ENCODE results near the gene RBP7. TPM values are rescaled to one million over a fixed set of nuclear protein-coding genes. Genes with fewer than 3 reads are reported as not detected.

The RBP7 gene
- 100 to 1,000 TPM in 3 of 4 donors, 10 to 100 TPM in 1; 96.8 to 404 (median 290) TPM for total RNA-seq

- ATAC-seq (ENCODE audit: low FRiP score) (peak; percentile 72), DNase-seq (ENCODE audit: low spot score) (no peak)
These were observed at the start of gene RBP7 for GRCh38 chr1:9996624-9997582. Gene RBP7 (plus strand): TSS chr1:9997228. CDS start chr1:9997259, 31 bp downstream.

GRCh38 chr1:9957726-9958125, 39.3 kb upstream of the RBP7 start:
- TF ChIP-seq, protein P1, sequence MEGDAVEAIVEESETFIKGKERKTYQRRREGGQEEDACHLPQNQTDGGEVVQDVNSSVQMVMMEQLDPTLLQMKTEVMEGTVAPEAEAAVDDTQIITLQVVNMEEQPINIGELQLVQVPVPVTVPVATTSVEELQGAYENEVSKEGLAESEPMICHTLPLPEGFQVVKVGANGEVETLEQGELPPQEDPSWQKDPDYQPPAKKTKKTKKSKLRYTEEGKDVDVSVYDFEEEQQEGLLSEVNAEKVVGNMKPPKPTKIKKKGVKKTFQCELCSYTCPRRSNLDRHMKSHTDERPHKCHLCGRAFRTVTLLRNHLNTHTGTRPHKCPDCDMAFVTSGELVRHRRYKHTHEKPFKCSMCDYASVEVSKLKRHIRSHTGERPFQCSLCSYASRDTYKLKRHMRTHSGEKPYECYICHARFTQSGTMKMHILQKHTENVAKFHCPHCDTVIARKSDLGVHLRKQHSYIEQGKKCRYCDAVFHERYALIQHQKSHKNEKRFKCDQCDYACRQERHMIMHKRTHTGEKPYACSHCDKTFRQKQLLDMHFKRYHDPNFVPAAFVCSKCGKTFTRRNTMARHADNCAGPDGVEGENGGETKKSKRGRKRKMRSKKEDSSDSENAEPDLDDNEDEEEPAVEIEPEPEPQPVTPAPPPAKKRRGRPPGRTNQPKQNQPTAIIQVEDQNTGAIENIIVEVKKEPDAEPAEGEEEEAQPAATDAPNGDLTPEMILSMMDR (IDR thresholded peaks at IDR 0.05) = no peak
- DNase-seq (ENCODE audit: low spot score) = no peak
- no peak for ATAC-seq (ENCODE audit: low FRiP score)

More at GRCh38 chr1:9996624-9997582, at the start of gene RBP7:
- TF ChIP-seq, protein P1 (IDR thresholded peaks at IDR 0.05) = no peak

- DNase-seq (ENCODE audit: low spot score) = no peak
- TF ChIP-seq, protein P1 (IDR thresholded peaks at IDR 0.05) = no peak
- ATAC-seq (ENCODE audit: low FRiP score) = no peak
These were observed 37.0 kb upstream of the RBP7 start for GRCh38 chr1:9960011-9960410.

- DNase-seq (ENCODE audit: low spot score) (no peak), ATAC-seq (ENCODE audit: low FRiP score) (no peak)
- TF ChIP-seq, protein P1 (IDR thresholded peaks at IDR 0.05) = no peak
These were observed 36.1 kb upstream of the RBP7 start for GRCh38 chr1:9960706-9961562.

GRCh38 chr1:9984253-9984652, 12.8 kb upstream of the RBP7 start:
- DNase-seq (ENCODE audit: low spot score) (no peak), ATAC-seq (ENCODE audit: low FRiP score) (no peak)
- TF ChIP-seq, protein P1 (IDR thresholded peaks at IDR 0.05) = no peak

- ATAC-seq (ENCODE audit: low FRiP score) = no peak
- TF ChIP-seq, protein P1 (IDR thresholded peaks at IDR 0.05) = no peak
- no peak for DNase-seq (ENCODE audit: low spot score)
These were observed 12.0 kb upstream of the RBP7 start for GRCh38 chr1:9985001-9985400.

All from omental fat pad (tissue), 4 donors.